ENCODE data around the gene VPS35L. TPM values are rescaled to one million over a fixed set of nuclear protein-coding genes. Genes with fewer than 3 reads are reported as not detected.

The VPS35L gene
- total and polyA plus RNA-seq, 2 of the 13 experiments (the other 11 are each of a cell fraction or from before 2014, with no cell fraction given): 1.4 to 1.6 TPM

- TF ChIP-seq ELK4 (CRISPR knock-in tag; IDR thresholded peaks at IDR 0.05; ENCODE audit: borderline replicate concordance) (no peak), DDIT3 (CRISPR knock-in tag; IDR thresholded peaks at IDR 0.05) (no peak), ZBTB39 (CRISPR knock-in tag; IDR thresholded peaks at IDR 0.05) (no peak), CHD2 (IDR thresholded peaks at IDR 0.05; ENCODE audit: low read depth, low read length) (no peak), RBFOX2 (IDR thresholded peaks at IDR 0.05; ENCODE audit: low read depth, low read length) (0 out of 2 replicates have a peak, but pooled peaks have one; percentile 2), MAFF (IDR thresholded peaks at IDR 0.05; ENCODE audit: low read depth, low read length) (no peak), IRF1 (CRISPR knock-in tag; IDR thresholded peaks at IDR 0.05; ENCODE audit: low read depth) (no peak), SAP130 (CRISPR knock-in tag; IDR thresholded peaks at IDR 0.05; ENCODE audit: low read depth) (no peak), ZHX2 (IDR thresholded peaks at IDR 0.05; ENCODE audit: low read depth) (no peak), ZHX2 (CRISPR knock-in tag; IDR thresholded peaks at IDR 0.05; ENCODE audit: borderline replicate concordance) (no peak), MEIS2 (CRISPR knock-in tag; IDR thresholded peaks at IDR 0.05) (no peak), ZSCAN9 (CRISPR knock-in tag; IDR thresholded peaks at IDR 0.05; ENCODE audit: borderline replicate concordance) (no peak), HMG20B (CRISPR knock-in tag; conservative IDR thresholded peaks at IDR 0.05) (no peak), NFE2L1 (CRISPR knock-in tag; IDR thresholded peaks at IDR 0.05; ENCODE audit: borderline replicate concordance) (0 out of 2 replicates have a peak, but pooled peaks have one; percentile 20), REL (CRISPR knock-in tag; conservative IDR thresholded peaks at IDR 0.05) (no peak), KMT2B (CRISPR knock-in tag; IDR thresholded peaks at IDR 0.05) (no peak), ARHGAP35 (CRISPR knock-in tag; IDR thresholded peaks at IDR 0.05; ENCODE audit: borderline replicate concordance) (no peak), ZNF350 (CRISPR knock-in tag; IDR thresholded peaks at IDR 0.05; ENCODE audit: borderline replicate concordance, low read depth) (no peak), ZBTB38 (CRISPR knock-in tag; IDR thresholded peaks at IDR 0.05) (no peak), PITX1 (CRISPR knock-in tag; IDR thresholded peaks at IDR 0.05) (0 out of 2 replicates have a peak, but pooled peaks have one; percentile 5), GFI1 (CRISPR knock-in tag; IDR thresholded peaks at IDR 0.05; ENCODE audit: borderline replicate concordance) (no peak)
Observed at GRCh38 chr16:19711643-19712042, 156.1 kb downstream of the VPS35L start (continued).

Data from HepG2 (cell line).